Omental fat pad (tissue), 4 donors: ENCODE measurements around the gene VAV3. TPM values are rescaled to one million over a fixed set of nuclear protein-coding genes. Genes with fewer than 3 reads are reported as not detected.

ENCODE experiments used
- ATAC-seq: fragments of 150-250 bp; one replicate; pipeline ENCODE4 v1.9.1; 2016; ENCODE audit warnings: mild to moderate bottlenecking, moderate library complexity; ENCODE audit not compliant: low FRiP score
- DNase-seq: peaks from one replicate; pipeline ENCODE4 v3.0.0-alpha.2; 2019; ENCODE audit warnings: low spot score
- total RNA-seq, 4 donors: library from RNA; depleted of rRNA; stranded (reverse); fragments of >200 nt; gene quantifications; one replicate each; pipeline ENCODE4 v1.1.0, GENCODE V29; 2016
- TF ChIP-seq, protein P1 (sequence below), 3 donors: fragments of 450-650 bp; IDR thresholded peaks; one replicate each; pipeline ENCODE4 v1.5.1; 2016 to 2017; ENCODE audit warnings: antibody characterized with exemption in 3 of 3, mild to moderate bottlenecking in 3 of 3, moderate library complexity in 2 of 3

The VAV3 gene
- total RNA-seq, 4 donors from 2014 or later, result 5.4 to 10.9 (median 10.2) TPM

DNA sequence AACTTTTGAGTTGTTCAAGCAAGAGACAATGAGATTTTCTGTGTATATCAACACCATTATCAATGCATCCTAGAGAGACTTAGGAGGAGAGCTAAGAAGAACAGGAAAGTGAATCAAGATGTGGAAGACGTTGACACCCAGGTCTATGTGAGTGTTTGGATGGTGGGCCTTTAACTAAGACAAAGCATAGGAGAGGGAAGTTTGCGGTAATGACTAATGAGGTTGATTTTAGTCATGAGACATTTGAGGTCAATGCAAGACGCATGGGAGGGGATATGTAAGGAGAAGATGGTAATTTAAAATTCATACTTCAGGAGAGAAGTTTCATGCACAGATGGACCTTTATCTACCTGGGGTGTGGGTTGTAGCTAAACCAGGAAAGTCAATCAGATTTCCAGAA lies 269.6 kb downstream of the VAV3 start:
- TF ChIP-seq, protein P1, sequence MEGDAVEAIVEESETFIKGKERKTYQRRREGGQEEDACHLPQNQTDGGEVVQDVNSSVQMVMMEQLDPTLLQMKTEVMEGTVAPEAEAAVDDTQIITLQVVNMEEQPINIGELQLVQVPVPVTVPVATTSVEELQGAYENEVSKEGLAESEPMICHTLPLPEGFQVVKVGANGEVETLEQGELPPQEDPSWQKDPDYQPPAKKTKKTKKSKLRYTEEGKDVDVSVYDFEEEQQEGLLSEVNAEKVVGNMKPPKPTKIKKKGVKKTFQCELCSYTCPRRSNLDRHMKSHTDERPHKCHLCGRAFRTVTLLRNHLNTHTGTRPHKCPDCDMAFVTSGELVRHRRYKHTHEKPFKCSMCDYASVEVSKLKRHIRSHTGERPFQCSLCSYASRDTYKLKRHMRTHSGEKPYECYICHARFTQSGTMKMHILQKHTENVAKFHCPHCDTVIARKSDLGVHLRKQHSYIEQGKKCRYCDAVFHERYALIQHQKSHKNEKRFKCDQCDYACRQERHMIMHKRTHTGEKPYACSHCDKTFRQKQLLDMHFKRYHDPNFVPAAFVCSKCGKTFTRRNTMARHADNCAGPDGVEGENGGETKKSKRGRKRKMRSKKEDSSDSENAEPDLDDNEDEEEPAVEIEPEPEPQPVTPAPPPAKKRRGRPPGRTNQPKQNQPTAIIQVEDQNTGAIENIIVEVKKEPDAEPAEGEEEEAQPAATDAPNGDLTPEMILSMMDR (IDR thresholded peaks at IDR 0.05), result no peak

DNA sequence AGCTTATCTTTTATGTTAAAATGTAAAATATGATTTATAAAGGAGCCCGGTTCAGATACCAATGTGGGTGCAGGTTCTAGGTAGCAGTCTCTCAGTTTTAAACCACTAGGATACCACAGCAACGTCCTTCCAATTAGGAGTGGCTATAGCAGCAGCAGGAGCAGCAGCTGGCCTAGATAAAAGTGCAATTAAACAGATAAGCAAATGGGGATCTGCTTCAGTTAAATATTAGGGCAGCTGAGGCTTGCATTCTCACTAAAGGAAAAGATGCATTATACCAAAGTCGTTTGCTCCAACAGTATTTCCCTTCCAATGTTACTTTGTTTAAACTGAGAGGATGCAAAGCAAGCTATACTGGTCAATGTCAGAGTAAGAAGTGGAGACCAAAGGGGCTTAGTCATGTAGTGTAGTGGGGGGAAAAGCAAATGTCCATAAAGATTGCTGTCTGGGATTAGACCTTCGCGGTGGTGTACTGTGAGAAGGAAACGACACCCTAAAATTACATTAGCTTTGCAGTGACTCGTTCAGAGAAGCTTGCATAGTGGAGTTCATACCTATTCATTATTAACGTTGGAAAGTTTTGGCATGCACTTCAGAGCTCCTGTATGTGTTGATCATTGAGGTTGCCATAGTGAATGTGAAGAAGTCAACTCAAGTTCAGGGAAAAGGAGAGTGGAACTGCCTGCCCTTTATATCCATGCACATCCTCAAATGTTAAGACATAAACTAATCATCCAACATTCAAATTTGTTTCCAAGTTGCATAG lies 272.2 kb downstream of the VAV3 start:
- TF ChIP-seq, protein P1 (IDR thresholded peaks at IDR 0.05), result no peak
- DNase-seq (no peak), ATAC-seq (no peak)

More for the DNA sequence above, 269.6 kb downstream of the VAV3 start:
- ATAC-seq (no peak), DNase-seq (no peak)

DNA sequence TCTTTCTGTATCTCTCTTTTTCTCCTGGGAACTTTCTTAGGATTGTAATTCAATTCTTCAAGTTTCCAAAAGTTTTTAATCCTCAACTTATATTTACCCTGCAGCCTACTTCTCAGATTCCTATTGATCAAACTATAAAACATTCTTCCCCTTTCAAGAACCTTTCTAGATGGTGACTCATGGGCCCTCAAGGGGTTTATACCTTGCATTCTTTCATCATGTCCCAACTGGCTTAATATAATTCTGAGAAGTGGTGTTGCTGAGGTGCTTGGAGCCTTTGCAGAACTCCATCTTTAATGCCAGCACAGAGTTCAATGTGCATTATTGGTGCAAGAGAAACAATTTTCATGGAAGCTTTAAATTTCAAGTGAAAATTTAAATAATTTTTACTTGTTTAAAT lies 273.4 kb downstream of the VAV3 start:
- DNase-seq, result no peak
- ATAC-seq, result no peak
- TF ChIP-seq, protein P1 (IDR thresholded peaks at IDR 0.05), result no peak

DNA sequence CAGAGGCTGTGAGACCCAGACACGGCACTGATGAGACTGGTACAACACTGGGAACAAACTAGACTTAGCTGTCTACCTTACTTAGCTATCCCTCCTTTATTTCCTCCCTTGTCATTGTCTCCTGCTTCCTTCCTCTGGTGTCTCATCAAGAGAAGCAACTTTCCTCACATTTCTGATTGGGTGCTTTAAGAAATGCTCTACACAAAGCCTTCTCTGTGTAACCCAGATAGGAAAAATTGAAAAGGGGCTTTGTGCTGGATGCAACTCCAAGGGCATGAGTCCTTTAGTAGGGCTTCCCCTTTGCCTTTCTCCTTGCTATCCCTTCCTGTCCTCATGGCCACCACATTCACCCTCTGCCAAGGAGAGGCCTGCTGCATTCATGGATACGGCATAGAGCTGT lies 274.5 kb downstream of the VAV3 start:
- TF ChIP-seq, protein P1 (IDR thresholded peaks at IDR 0.05), result no peak

DNA sequence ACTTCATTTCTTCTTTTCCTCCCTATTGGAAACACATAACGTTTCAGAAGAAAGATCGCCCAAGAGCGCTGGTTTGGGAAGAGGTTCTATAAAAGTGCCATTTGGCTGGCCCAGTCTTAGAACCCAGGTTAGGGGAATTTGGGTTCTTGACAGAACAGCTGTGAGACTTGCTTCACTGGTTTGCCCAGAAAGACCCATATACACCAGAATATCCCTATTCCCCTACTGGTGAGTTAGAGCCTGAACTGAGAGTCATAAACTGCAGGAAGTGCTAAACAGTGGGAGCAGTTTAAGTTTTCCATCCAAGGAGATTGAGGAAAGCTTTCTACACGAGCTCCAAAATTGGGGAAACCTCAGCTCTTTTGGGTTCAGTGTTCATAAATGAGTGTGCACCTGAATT lies 275.2 kb downstream of the VAV3 start:
- DNase-seq (no peak), ATAC-seq (no peak)
- TF ChIP-seq, protein P1 (IDR thresholded peaks at IDR 0.05), result no peak

More for the DNA sequence above, 274.5 kb downstream of the VAV3 start:
- ATAC-seq, result no peak
- no peak for DNase-seq

DNA sequence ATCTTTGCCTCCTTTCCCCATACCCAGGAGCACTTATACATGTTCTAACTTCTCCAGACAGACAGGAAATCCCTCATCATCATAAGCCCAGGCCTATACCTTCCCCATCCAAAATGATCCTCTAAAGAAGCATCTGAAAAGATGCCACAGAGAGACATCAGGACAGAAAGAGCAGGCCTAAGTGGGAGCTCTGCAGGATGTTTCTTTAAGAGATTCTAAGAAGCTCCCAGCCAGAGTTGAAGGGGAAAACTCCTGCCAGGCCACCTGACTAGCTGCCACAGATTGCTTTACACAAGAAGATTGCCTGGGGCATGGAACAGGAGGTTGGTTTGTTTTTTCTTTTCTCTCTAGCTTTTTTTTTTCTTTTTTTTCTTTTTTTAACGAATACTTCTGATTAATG lies 275.8 kb downstream of the VAV3 start:
- ATAC-seq (no peak), DNase-seq (no peak)
- TF ChIP-seq, protein P1 (IDR thresholded peaks at IDR 0.05), result no peak
